Panc1 (cell line): Measurements from ENCODE around the gene C9orf57. TPM values are rescaled to one million over a fixed set of nuclear protein-coding genes. Genes with fewer than 3 reads are reported as not detected.

Experiments used
- ATAC-seq: fragments of 200-7000 bp; cut with Tn5 transposase; 2 replicates; pipeline ENCODE4 v1.9.1; 2020; ENCODE audit warnings: mild to moderate bottlenecking, moderate library complexity
- BruUV-seq: library from RNA; stranded (reverse); fragments of 400-500 nt; replicated peaks from 2 replicates; lab custom pipeline; 2021; lab: Mats Ljungman, UMichigan
- CTCF ChIA-PET: fragments of 300-600 bp; sonication (Branson Sonifier 250); formaldehyde crosslinking; loops from one replicate; lab custom pipeline; 2022; ENCODE audit warnings: antibody characterized with exemption; lab: Charles Lee
- POLR2A ChIA-PET: fragments of 300-600 bp; sonication (Branson Sonifier 250); formaldehyde crosslinking; loops from one replicate; lab custom pipeline; 2022; ENCODE audit warnings: antibody characterized with exemption; lab: Charles Lee
- DNase-seq: peaks from one replicate; pipeline ENCODE4 v3.0.0-alpha.2; 2010; ENCODE audit warnings: low read depth, low spot score
- H3K27ac ChIP-seq: 2 replicates; pipeline ENCODE4 v1.5.1; 2011; ENCODE audit warnings: mild to moderate bottlenecking, low read length, inconsistent platforms
- H3K27me3 ChIP-seq: fragments of 200-500 bp; sonication (Bioruptor generic); 2 replicates; pipeline ENCODE4 v1.6.0; 2014; ENCODE audit warnings: low read length, inconsistent platforms; ENCODE audit not compliant: control insufficient read depth, insufficient read depth
- H3K36me3 ChIP-seq: fragments of 200-500 bp; sonication (Bioruptor generic); 2 replicates; pipeline ENCODE4 v1.5.1; 2014; ENCODE audit warnings: inconsistent platforms, mild to moderate bottlenecking, low read length, moderate library complexity; ENCODE audit not compliant: control insufficient read depth, insufficient read depth
- H3K4me1 ChIP-seq: 2 replicates; pipeline ENCODE4 v1.5.1; 2011; ENCODE audit warnings: inconsistent platforms, mild to moderate bottlenecking, low read length, moderate library complexity; ENCODE audit not compliant: control insufficient read depth, insufficient read depth
- H3K4me3 ChIP-seq, 2 experiments: 2 replicates each; pipeline ENCODE4 v1.5.1; 2011 to 2012; ENCODE audit warnings: low read depth in 2 of 2, low read length in 2 of 2, mild to moderate bottlenecking in 2 of 2, inconsistent platforms in 1 of 2, moderate library complexity in 1 of 2
- H3K9me3 ChIP-seq: fragments of 200-500 bp; sonication (Bioruptor generic); 2 replicates; pipeline ENCODE4 v1.5.1; 2014; ENCODE audit warnings: low read depth, mild to moderate bottlenecking, inconsistent platforms, low read length, moderate library complexity; ENCODE audit not compliant: control insufficient read depth, insufficient read depth
- POLR2AphosphoS5 ChIP-seq: IDR thresholded peaks from 2 replicates; pipeline ENCODE4 v1.6.1; 2012; ENCODE audit warnings: mild to moderate bottlenecking, low read depth, low read length, moderate library complexity
- SIN3A ChIP-seq: IDR thresholded peaks from 2 replicates; pipeline ENCODE4 v1.6.1; 2012; ENCODE audit warnings: low read depth, mild to moderate bottlenecking, low read length, moderate library complexity, borderline replicate concordance; ENCODE audit not compliant: insufficient read depth
- TCF7L2 ChIP-seq: IDR thresholded peaks from 2 replicates; pipeline ENCODE4 v1.6.1; 2011; ENCODE audit warnings: mild to moderate bottlenecking, low read depth, low read length, inconsistent platforms
- in situ Hi-C: cut with HindIII; loops from 2 replicates; pipeline ENCODE4 v1.10.0; 2016; ENCODE audit warnings: low sequenced_read_pairs, low pct_unique_long_range_greater_than_20kb
- intact Hi-C: fragments of 100-400 bp; cut with micrococcal nuclease; formaldehyde crosslinking; loops from one replicate; pipeline ENCODE4 v1.10.0; 2022; ENCODE audit not compliant: unreplicated experiment
- total RNA-seq: library from RNA; stranded (reverse); gene quantifications from one replicate; pipeline ENCODE4 v1.2.1, GENCODE V29; 2021; ENCODE audit not compliant: unreplicated experiment
- TF ChIP-seq, protein P1 (sequence below): fragments of 450-650 bp; IDR thresholded peaks from 2 replicates; pipeline ENCODE4 v1.5.1; 2017; ENCODE audit warnings: mild to moderate bottlenecking
- TF ChIP-seq, protein P2 (sequence below), 2 experiments: IDR thresholded peaks; 2 replicates each; pipeline ENCODE4 v1.6.1; 2011 to 2012; ENCODE audit warnings: low read depth in 2 of 2, control low read depth in 1 of 2, low read length in 1 of 2, mild to moderate bottlenecking in 1 of 2, moderate library complexity in 1 of 2; ENCODE audit not compliant: insufficient read depth in 1 of 2

C9orf57 gene
- total RNA-seq, 1 experiment from 2014 or later, result not detected

DNA sequence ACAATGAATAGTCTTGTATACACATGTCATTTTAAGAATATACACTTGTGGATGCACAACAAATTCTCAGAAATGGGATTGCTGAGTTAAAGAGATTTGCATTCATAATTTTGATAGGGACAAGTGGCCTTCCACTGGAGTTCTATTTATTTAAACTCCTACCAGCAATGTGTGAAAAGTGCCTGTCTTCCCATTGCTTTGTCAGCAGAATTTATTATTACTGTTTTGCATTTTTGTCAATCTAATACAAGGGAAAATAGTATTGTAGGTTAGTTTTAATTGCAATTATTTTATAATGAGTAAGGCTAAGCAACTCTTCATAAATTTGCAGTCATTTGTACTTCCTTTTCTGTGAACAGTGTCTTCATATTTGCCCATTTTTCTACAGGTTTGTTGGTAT lies 55.0 kb downstream of the C9orf57 start:
- no peak overlapping the region for H3K27ac ChIP-seq
- DNase-seq (no peak), ATAC-seq (no peak)
- no peaks in the 10 kb centered on the region for H3K27me3 ChIP-seq
- ChIA-PET POLR2A (no interaction called here), CTCF (no interaction called here)
- no peak overlapping the region for H3K4me3 ChIP-seq
- H3K4me1 ChIP-seq, result no peaks in the 10 kb centered on the region
- BruUV-seq, result no TSS peak
- no peaks in the 10 kb centered on the region for H3K36me3 ChIP-seq
- intact Hi-C loops, result no loop called here
- TF ChIP-seq, protein P1, sequence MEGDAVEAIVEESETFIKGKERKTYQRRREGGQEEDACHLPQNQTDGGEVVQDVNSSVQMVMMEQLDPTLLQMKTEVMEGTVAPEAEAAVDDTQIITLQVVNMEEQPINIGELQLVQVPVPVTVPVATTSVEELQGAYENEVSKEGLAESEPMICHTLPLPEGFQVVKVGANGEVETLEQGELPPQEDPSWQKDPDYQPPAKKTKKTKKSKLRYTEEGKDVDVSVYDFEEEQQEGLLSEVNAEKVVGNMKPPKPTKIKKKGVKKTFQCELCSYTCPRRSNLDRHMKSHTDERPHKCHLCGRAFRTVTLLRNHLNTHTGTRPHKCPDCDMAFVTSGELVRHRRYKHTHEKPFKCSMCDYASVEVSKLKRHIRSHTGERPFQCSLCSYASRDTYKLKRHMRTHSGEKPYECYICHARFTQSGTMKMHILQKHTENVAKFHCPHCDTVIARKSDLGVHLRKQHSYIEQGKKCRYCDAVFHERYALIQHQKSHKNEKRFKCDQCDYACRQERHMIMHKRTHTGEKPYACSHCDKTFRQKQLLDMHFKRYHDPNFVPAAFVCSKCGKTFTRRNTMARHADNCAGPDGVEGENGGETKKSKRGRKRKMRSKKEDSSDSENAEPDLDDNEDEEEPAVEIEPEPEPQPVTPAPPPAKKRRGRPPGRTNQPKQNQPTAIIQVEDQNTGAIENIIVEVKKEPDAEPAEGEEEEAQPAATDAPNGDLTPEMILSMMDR, result no peak
- TF ChIP-seq, protein P2, sequence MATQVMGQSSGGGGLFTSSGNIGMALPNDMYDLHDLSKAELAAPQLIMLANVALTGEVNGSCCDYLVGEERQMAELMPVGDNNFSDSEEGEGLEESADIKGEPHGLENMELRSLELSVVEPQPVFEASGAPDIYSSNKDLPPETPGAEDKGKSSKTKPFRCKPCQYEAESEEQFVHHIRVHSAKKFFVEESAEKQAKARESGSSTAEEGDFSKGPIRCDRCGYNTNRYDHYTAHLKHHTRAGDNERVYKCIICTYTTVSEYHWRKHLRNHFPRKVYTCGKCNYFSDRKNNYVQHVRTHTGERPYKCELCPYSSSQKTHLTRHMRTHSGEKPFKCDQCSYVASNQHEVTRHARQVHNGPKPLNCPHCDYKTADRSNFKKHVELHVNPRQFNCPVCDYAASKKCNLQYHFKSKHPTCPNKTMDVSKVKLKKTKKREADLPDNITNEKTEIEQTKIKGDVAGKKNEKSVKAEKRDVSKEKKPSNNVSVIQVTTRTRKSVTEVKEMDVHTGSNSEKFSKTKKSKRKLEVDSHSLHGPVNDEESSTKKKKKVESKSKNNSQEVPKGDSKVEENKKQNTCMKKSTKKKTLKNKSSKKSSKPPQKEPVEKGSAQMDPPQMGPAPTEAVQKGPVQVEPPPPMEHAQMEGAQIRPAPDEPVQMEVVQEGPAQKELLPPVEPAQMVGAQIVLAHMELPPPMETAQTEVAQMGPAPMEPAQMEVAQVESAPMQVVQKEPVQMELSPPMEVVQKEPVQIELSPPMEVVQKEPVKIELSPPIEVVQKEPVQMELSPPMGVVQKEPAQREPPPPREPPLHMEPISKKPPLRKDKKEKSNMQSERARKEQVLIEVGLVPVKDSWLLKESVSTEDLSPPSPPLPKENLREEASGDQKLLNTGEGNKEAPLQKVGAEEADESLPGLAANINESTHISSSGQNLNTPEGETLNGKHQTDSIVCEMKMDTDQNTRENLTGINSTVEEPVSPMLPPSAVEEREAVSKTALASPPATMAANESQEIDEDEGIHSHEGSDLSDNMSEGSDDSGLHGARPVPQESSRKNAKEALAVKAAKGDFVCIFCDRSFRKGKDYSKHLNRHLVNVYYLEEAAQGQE (IDR thresholded peaks at IDR 0.05; ENCODE audit: insufficient read depth in 1 of 2, low read depth in 2 of 2, low read length in 1 of 2), result no peak
- no peak for TF ChIP-seq SIN3A
- no peak for TF ChIP-seq POLR2AphosphoS5
- no peak for TF ChIP-seq TCF7L2
- H3K9me3 ChIP-seq, result no peaks in the 10 kb centered on the region
- in situ Hi-C loops, result no loop called here

Other genes starting within 250 kb of the C9orf57 start
- gene ABHD17B, start 149.4 kb downstream of the C9orf57 start, total RNA-seq, result 21.1 TPM
- 8.0 TPM for gene C9orf85, start 149.0 kb downstream of the C9orf57 start, total RNA-seq
- 5.0 TPM for gene GDA, start 88.8 kb upstream of the C9orf57 start, total RNA-seq